IMR-90 (cell line): ENCODE measurements around the gene MBTPS2.

Source experiments
- CHD1 ChIP-seq: IDR thresholded peaks from 2 replicates; pipeline ENCODE4 v1.6.1; 2012; ENCODE audit warnings: low read depth, low read length, improper control_type of control experiment
- CTCF ChIP-seq: conservative IDR thresholded peaks from 2 replicates; pipeline ENCODE4 v1.5.1; 2012; ENCODE audit warnings: mild to moderate bottlenecking, low read depth, low read length, improper control_type of control experiment
- MAFK ChIP-seq: IDR thresholded peaks from 2 replicates; pipeline ENCODE4 v1.6.1; 2012; ENCODE audit warnings: low read depth, low read length, improper control_type of control experiment
- RAD21 ChIP-seq: IDR thresholded peaks from 2 replicates; pipeline ENCODE4 v1.6.1; 2012; ENCODE audit warnings: low read length, improper control_type of control experiment
- SMC3 ChIP-seq: fragments of 150-350 bp; IDR thresholded peaks from 2 replicates; pipeline ENCODE4 v1.6.1; 2016; ENCODE audit warnings: low read depth, mild to moderate bottlenecking, antibody characterized with exemption, low read length, moderate library complexity

GRCh38 chrX:21838937-21839333 lies 482 bp upstream of the MBTPS2 start:
- TF ChIP-seq CTCF = no peak
- no peak for TF ChIP-seq RAD21
- no peak for TF ChIP-seq SMC3
- TF ChIP-seq CHD1 = no peak
- no peak for TF ChIP-seq MAFK
